Type B pancreatic cell (in vitro differentiated cells): Measurements from ENCODE around the gene CDX4. TPM values are rescaled to one million over a fixed set of nuclear protein-coding genes. Genes with fewer than 3 reads are reported as not detected.

Experiments used
- DNase-seq: peaks from one replicate; pipeline ENCODE4 v3.0.0; 2021; ENCODE audit warnings: mixed read lengths; ENCODE audit not compliant: unreplicated experiment; ENCODE audit errors: extremely low spot score
- H3K27ac Mint-ChIP-seq: 2 replicates; pipeline ENCODE4 v1.8.0; 2021; ENCODE audit warnings: mild to moderate bottlenecking, mixed read lengths
- H3K27me3 Mint-ChIP-seq: 2 replicates; pipeline ENCODE4 v1.8.0; 2021; ENCODE audit warnings: mixed read lengths
- H3K36me3 Mint-ChIP-seq: 2 replicates; pipeline ENCODE4 v1.8.0; 2021; ENCODE audit warnings: mixed read lengths
- H3K4me1 Mint-ChIP-seq: one replicate; pipeline ENCODE4 v1.8.0; 2021; ENCODE audit warnings: mixed read lengths; ENCODE audit not compliant: unreplicated experiment
- H3K4me3 Mint-ChIP-seq: 2 replicates; pipeline ENCODE4 v1.8.0; 2021; ENCODE audit warnings: mild to moderate bottlenecking, mixed read lengths
- H3K9me3 Mint-ChIP-seq: 2 replicates; pipeline ENCODE4 v1.8.0; 2021; ENCODE audit warnings: mixed read lengths
- long read RNA-seq: library from polyadenylated mRNA; unstranded; transcript quantifications from one replicate; pipeline ENCODE4 v2.0.0, GENCODE V29; 2020
- total RNA-seq: library from RNA; stranded (reverse); gene quantifications from 2 replicates; pipeline ENCODE4 v1.2.1, GENCODE V29; 2021; ENCODE audit warnings: low replicate concordance
- TF ChIP-seq, protein P1 (sequence below): fragments of 200-600 bp; sonication (generic); conservative IDR thresholded peaks from 2 replicates; pipeline ENCODE4 v1.5.0; 2021; ENCODE audit warnings: antibody characterized with exemption, mild to moderate bottlenecking

Gene CDX4, protein sequence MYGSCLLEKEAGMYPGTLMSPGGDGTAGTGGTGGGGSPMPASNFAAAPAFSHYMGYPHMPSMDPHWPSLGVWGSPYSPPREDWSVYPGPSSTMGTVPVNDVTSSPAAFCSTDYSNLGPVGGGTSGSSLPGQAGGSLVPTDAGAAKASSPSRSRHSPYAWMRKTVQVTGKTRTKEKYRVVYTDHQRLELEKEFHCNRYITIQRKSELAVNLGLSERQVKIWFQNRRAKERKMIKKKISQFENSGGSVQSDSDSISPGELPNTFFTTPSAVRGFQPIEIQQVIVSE
- total RNA-seq, result not detected in 2 replicates
- long read RNA-seq, result 0 reads

DNA sequence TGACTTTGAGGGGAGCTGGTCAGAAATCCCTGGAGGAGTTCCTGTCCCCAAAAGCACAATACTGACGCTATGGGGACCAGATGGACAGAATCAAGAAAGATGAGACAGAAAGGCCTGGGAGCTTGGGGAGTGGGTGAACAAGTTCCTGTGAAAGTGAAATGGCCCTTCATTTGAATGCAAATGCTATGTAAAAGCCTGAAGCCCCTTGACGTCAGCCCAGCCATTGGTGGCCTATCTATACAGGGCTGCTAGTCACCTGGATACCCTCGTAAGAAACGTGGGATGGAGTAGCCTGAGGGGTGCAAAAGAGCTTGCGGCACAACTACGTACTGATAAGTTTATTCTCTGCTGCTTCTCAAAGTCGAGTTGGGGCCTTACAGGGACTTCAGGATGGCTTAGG is at the start of gene CDX4:
CDX4 (plus strand) TSS at position 223 of the 400 bp plus-strand sequence. CDS start 201 bp downstream, outside the sequence.
- no peak within 1 kb of the TSS for H3K4me3 Mint-ChIP-seq
- H3K27ac Mint-ChIP-seq, result no peak within 1 kb of the TSS
- peaks cover 49% of the 10 kb centered on the region for H3K27me3 Mint-ChIP-seq
- no peak for DNase-seq
- H3K36me3 Mint-ChIP-seq, result no peaks in the 10 kb centered on the region
- peaks cover 5% of the 10 kb centered on the region for H3K9me3 Mint-ChIP-seq
- TF ChIP-seq, protein P1, sequence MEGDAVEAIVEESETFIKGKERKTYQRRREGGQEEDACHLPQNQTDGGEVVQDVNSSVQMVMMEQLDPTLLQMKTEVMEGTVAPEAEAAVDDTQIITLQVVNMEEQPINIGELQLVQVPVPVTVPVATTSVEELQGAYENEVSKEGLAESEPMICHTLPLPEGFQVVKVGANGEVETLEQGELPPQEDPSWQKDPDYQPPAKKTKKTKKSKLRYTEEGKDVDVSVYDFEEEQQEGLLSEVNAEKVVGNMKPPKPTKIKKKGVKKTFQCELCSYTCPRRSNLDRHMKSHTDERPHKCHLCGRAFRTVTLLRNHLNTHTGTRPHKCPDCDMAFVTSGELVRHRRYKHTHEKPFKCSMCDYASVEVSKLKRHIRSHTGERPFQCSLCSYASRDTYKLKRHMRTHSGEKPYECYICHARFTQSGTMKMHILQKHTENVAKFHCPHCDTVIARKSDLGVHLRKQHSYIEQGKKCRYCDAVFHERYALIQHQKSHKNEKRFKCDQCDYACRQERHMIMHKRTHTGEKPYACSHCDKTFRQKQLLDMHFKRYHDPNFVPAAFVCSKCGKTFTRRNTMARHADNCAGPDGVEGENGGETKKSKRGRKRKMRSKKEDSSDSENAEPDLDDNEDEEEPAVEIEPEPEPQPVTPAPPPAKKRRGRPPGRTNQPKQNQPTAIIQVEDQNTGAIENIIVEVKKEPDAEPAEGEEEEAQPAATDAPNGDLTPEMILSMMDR, result no peak
- H3K4me1 Mint-ChIP-seq, result no peaks in the 10 kb centered on the region

DNA sequence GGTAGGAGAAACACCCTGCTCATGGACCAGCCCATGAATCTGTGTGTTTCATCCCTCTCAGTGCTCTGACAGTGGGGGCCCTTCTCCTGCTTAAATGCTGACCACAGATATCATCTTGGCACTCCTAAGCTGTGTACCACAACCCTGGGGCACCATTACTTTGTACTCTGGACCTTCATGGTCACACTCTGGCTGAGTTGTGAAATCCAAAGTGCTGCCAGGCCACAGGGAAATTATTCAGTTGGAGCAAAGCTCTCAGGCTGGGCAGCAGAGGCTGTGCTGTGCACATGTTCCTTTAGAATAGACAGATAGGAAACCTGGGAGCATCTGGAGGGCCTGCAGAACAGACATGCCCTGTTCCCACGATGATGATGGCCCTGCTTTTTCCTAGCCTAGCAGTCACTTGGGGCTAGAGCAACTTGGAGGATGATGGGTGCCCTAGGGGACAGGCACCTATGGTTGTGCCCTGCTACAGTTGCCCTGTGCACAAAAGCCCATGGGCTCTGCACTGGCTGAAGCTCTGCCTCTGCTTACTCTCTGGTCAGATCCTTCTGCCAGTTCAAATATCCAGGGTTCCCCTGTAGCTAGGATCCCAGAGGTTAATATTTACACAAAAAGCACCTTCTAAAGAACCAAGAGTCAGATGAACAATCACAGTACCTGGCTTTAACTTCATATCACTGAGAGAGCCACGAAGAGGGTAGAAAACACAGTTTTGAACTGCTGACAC is 48.5 kb upstream of the CDX4 start:
- H3K9me3 Mint-ChIP-seq, result no peaks in the 10 kb centered on the region
- no peak overlapping the region for H3K4me3 Mint-ChIP-seq
- no peak for DNase-seq
- H3K27ac Mint-ChIP-seq, result no peak overlapping the region
- TF ChIP-seq, protein P1, result no peak
- H3K4me1 Mint-ChIP-seq, result no peaks in the 10 kb centered on the region
- H3K36me3 Mint-ChIP-seq, result no peaks in the 10 kb centered on the region
- no peaks in the 10 kb centered on the region for H3K27me3 Mint-ChIP-seq

DNA sequence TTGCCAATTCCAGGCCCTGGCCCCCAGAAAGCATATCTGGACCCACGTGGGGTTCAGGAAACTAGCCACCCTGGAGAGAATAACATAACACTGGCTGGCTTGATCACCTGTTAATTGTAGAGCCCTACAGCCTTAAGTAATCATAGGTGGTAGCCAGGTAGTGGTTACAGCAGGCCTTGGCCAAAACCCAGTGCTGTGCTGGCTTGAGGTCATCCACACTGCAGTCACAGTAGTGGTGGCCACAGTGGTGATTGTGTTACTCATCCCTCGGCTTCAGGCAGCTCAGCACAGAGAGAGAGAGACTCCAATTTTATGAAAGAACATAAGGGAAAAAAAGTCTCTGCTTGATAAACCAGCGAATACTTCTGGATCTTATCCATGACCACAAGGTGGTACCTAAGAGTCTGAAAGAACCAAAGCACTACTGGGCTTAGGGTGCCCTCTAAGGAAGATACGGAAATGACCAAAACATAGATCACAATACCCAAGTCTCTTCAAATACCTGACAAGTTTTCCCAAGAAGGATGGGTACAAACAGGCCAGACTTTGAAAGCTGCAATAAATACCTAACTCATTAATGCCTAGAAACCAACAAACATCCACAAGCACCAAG is 46.6 kb upstream of the CDX4 start:
- no peaks in the 10 kb centered on the region for H3K9me3 Mint-ChIP-seq
- no peak overlapping the region for H3K27ac Mint-ChIP-seq
- TF ChIP-seq, protein P1, result no peak
- no peaks in the 10 kb centered on the region for H3K4me1 Mint-ChIP-seq
- H3K36me3 Mint-ChIP-seq, result no peaks in the 10 kb centered on the region
- no peaks in the 10 kb centered on the region for H3K27me3 Mint-ChIP-seq
- H3K4me3 Mint-ChIP-seq, result no peak overlapping the region
- no peak for DNase-seq

DNA sequence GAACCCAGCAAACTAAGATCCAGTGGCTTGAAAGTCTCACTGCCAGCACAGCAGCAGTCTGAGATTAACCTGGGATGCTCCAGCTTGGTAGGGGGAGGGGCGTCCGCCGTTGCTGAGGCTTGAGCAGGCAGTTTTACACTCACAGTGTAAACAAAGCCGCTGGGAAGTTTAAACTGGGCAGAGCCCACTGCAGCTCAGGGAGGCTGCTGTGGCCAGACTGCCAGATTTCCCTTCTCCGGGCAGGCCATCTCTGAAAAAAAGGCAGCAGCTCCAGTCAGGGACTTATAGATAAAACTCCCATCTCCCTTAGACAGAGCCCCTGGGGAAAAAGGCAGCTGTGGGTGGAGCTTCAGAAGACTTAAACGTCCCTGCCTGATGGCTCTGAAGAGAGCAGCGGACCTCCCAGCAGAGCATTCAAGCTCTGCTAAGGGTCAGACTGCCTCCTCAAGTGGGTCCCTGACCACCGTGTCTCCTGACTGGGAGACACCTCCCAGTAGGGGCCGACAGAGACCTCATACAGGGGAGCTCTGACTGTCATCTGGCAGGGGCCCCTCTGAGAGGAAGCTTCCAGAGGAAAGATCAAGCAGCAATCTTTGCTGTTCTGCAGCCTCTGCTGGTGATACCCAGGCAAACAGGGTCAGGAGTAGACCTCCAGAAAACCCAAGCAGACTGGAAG is 45.1 kb upstream of the CDX4 start:
- H3K4me3 Mint-ChIP-seq, result no peak overlapping the region
- DNase-seq, result no peak

DNA sequence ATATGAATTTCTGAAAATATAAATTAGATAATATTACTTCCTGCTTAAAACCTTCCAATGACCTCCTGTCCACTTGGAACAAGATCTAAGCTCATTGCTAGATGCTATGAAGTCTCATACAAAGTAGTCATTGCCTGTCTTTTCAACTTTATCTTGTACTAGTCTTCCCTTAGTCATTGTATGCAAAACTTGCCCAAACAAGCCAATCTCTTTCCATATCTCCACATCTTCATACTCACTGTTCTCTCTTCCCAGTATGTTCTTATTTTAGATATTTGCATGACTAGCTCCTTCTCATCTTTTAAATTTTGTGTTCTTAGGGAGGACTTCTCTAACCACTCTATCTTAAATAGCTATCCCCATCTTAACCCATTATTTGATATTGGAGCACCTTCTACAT is 33.9 kb upstream of the CDX4 start:
- Mint-ChIP-seq H3K27me3 (no peaks in the 10 kb centered on the region), H3K36me3 (no peaks in the 10 kb centered on the region), H3K4me1 (no peaks in the 10 kb centered on the region), H3K9me3 (peaks cover 6% of the 10 kb centered on the region), H3K4me3 (no peak overlapping the region), H3K27ac (no peak overlapping the region)
- TF ChIP-seq, protein P1, result no peak
- no peak for DNase-seq

More for the DNA sequence above, 45.1 kb upstream of the CDX4 start:
- TF ChIP-seq, protein P1, result no peak
- no peaks in the 10 kb centered on the region for H3K36me3 Mint-ChIP-seq
- no peaks in the 10 kb centered on the region for H3K4me1 Mint-ChIP-seq
- no peak overlapping the region for H3K27ac Mint-ChIP-seq
- no peaks in the 10 kb centered on the region for H3K9me3 Mint-ChIP-seq
- H3K27me3 Mint-ChIP-seq, result no peaks in the 10 kb centered on the region
